K562 (cell line): ENCODE data around the gene EIF5. TPM values are rescaled to one million over a fixed set of nuclear protein-coding genes. Genes with fewer than 3 reads are reported as not detected.

Experiments
- CTBP1 ChIP-seq: fragments of 450-650 bp; IDR thresholded peaks from 2 replicates; pipeline ENCODE4 v1.6.1; 2016; ENCODE audit warnings: borderline replicate concordance
- HDAC6 ChIP-seq: IDR thresholded peaks from 2 replicates; pipeline ENCODE4 v1.6.1; 2012; ENCODE audit warnings: low read depth, mild to moderate bottlenecking, control low read depth, inconsistent platforms, low read length, moderate library complexity
- HNRNPL ChIP-seq: fragments of 200-400 bp; formaldehyde crosslinking; IDR thresholded peaks from 2 replicates; pipeline ENCODE4 v1.6.1; 2017; ENCODE audit warnings: low read depth, mild to moderate bottlenecking, low read length
- HSF4 ChIP-seq: fragments of 250-450 bp; sonication (Bioruptor Pico); IDR thresholded peaks from 2 replicates; pipeline ENCODE4 v2.1.2; 2022; ENCODE audit warnings: mild to moderate bottlenecking, moderate library complexity, borderline replicate concordance
- KDM1A ChIP-seq, 2 experiments: fragments of 450-650 bp; IDR thresholded peaks; 2 replicates each; pipeline ENCODE4 v1.6.1; 2016; ENCODE audit warnings: mild to moderate bottlenecking in 2 of 2
- KLF16 ChIP-seq: IDR thresholded peaks from 2 replicates; pipeline ENCODE4 v1.6.1; 2016; ENCODE audit warnings: antibody characterized with exemption
- MAFF ChIP-seq: IDR thresholded peaks from 2 replicates; pipeline ENCODE4 v1.6.1; 2012; ENCODE audit warnings: low read length, improper control_type of control experiment
- MAFG ChIP-seq: fragments of 450-650 bp; conservative IDR thresholded peaks from 2 replicates; pipeline ENCODE4 v1.6.1; 2016; ENCODE audit warnings: missing genetic modification characterization, missing compliant biosample characterization
- OTX1 ChIP-seq: fragments of 450-650 bp; formaldehyde crosslinking; IDR thresholded peaks from 2 replicates; pipeline ENCODE4 v1.4.0; 2022; ENCODE audit warnings: mild to moderate bottlenecking
- POLR2AphosphoS2 ChIP-seq: IDR thresholded peaks from 2 replicates; pipeline ENCODE4 v1.6.1; 2012; ENCODE audit warnings: low read length, improper control_type of control experiment
- RAD51 ChIP-seq: fragments of 450-650 bp; IDR thresholded peaks from 2 replicates; pipeline ENCODE4 v1.7.1; 2016; ENCODE audit warnings: low read depth, mild to moderate bottlenecking, borderline replicate concordance
- RBBP5 ChIP-seq: fragments of 200-600 bp; sonication (generic); IDR thresholded peaks from 2 replicates; pipeline ENCODE4 v1.6.1; 2012; ENCODE audit warnings: borderline replicate concordance, mild to moderate bottlenecking, low read length, control low read depth, inconsistent platforms; ENCODE audit not compliant: insufficient read depth, poor library complexity, severe bottlenecking
- RBM25 ChIP-seq: fragments of 200-400 bp; formaldehyde crosslinking; IDR thresholded peaks from 2 replicates; pipeline ENCODE4 v1.6.1; 2018; ENCODE audit warnings: low read length, low read depth, moderate library complexity; ENCODE audit not compliant: severe bottlenecking
- TAF1 ChIP-seq: IDR thresholded peaks from 2 replicates; pipeline ENCODE4 v1.6.1; 2011; ENCODE audit warnings: mild to moderate bottlenecking, low read length, moderate library complexity; ENCODE audit not compliant: insufficient read depth, control insufficient read depth, severe bottlenecking; ENCODE audit errors: extremely low read depth
- TAL1 ChIP-seq: fragments of 450-650 bp; IDR thresholded peaks from 2 replicates; pipeline ENCODE4 v1.6.1; 2016; ENCODE audit warnings: mild to moderate bottlenecking
- XRCC3 ChIP-seq: fragments of 450-650 bp; IDR thresholded peaks from 2 replicates; pipeline ENCODE4 v1.6.1; 2017; ENCODE audit warnings: mild to moderate bottlenecking, moderate library complexity
- YY1 ChIP-seq, 3 experiments: IDR thresholded peaks; 2 replicates each; pipeline ENCODE4 v1.6.1; 2011; ENCODE audit warnings: low read length in 2 of 3, mild to moderate bottlenecking in 2 of 3, moderate library complexity in 2 of 3, borderline replicate concordance in 1 of 3, control low read depth in 1 of 3, low read depth in 1 of 3; ENCODE audit not compliant: insufficient read depth in 3 of 3, insufficient replicate concordance in 2 of 3, control insufficient read depth in 1 of 3, insufficient read length in 1 of 3; ENCODE audit errors: extremely low read depth in 1 of 3
- ZBTB1 ChIP-seq: sonication (generic); formaldehyde crosslinking; IDR thresholded peaks from 2 replicates; pipeline ENCODE4 v1.8.1; 2023; ENCODE audit warnings: missing genetic modification reagents, low read depth, mild to moderate bottlenecking, borderline replicate concordance
- ZFP30 ChIP-seq: fragments of 250-450 bp; sonication (Bioruptor Pico); IDR thresholded peaks from 2 replicates; pipeline ENCODE4 v1.8.0; 2022; ENCODE audit warnings: moderate library complexity, mild to moderate bottlenecking, inconsistent platforms, borderline replicate concordance
- ZNF146 ChIP-seq: IDR thresholded peaks from one replicate; pipeline ENCODE4 v1.6.1; 2018; ENCODE audit warnings: missing compliant biosample characterization; ENCODE audit not compliant: unreplicated experiment
- ZNF217 ChIP-seq: sonication (generic); formaldehyde crosslinking; IDR thresholded peaks from 2 replicates; pipeline ENCODE4 v1.8.0; 2022; ENCODE audit warnings: mild to moderate bottlenecking, missing genetic modification reagents
- ZNF445 ChIP-seq: fragments of 250-450 bp; sonication (Bioruptor Pico); IDR thresholded peaks from 2 replicates; pipeline ENCODE4 v1.4.0; 2020; ENCODE audit warnings: low read depth, mild to moderate bottlenecking, moderate library complexity
- ZNF76 ChIP-seq: fragments of 250-450 bp; sonication (Bioruptor Pico); IDR thresholded peaks from 2 replicates; pipeline ENCODE4 v1.4.0; 2020; ENCODE audit warnings: mild to moderate bottlenecking, moderate library complexity, borderline replicate concordance
- ZNF764 ChIP-seq: fragments of 250-450 bp; sonication (Bioruptor Pico); IDR thresholded peaks from 2 replicates; pipeline ENCODE4 v1.4.0; 2020; ENCODE audit warnings: low read depth, mild to moderate bottlenecking, moderate library complexity
- ZNF780A ChIP-seq: fragments of 250-450 bp; sonication (Bioruptor Pico); IDR thresholded peaks from 2 replicates; pipeline ENCODE4 v1.5.0; 2021; ENCODE audit warnings: mild to moderate bottlenecking
- polyA plus RNA-seq, 8 experiments: library from polyadenylated mRNA; depleted of rRNA in 4 of 8; stranded (reverse) in 5 of 8; unstranded in 3 of 8; fragments of >200 nt; fragmentation: Nextera tagmentation in 2 of 8; fragmentation: Illumina TruSeq in 1 of 8; extraction: Ambion mirVana in 2 of 8; extraction: Trizol in 1 of 8; gene quantifications; 2 replicates each; pipeline versions ENCODE4 v1.2.1 to v1.2.3, GENCODE V29; 2011 to 2014; ENCODE audit warnings: inconsistent platforms in 1 of 8, missing spikeins in 1 of 8
- total RNA-seq, 7 experiments: library from RNA; depleted of rRNA in 6 of 7; stranded (reverse); fragments of >200 nt in 6 of 7; fragmentation: Illumina TruSeq in 2 of 7; extraction: Trizol in 2 of 7; gene quantifications; 2 replicates each; pipeline versions ENCODE4 v1.2.1 to v1.2.3, GENCODE V29; 2011 to 2021; ENCODE audit warnings: low replicate concordance in 1 of 7
- TF ChIP-seq, protein P1 (sequence below): fragments of 450-650 bp; formaldehyde crosslinking; conservative IDR thresholded peaks from 2 replicates; pipeline ENCODE4 v1.4.0; 2022; ENCODE audit warnings: mild to moderate bottlenecking, missing genetic modification characterization
- TF ChIP-seq, protein P2 (sequence below): sonication (generic); formaldehyde crosslinking; IDR thresholded peaks from 2 replicates; pipeline ENCODE4 v1.8.1; 2023; ENCODE audit warnings: mild to moderate bottlenecking, missing genetic modification reagents, moderate library complexity

The EIF5 gene
- total and polyA plus RNA-seq, 9 of the 15 experiments (the other 6 are each of a cell fraction or from before 2014, with no cell fraction given), result 92.7 to 442 (median 190) TPM

DNA sequence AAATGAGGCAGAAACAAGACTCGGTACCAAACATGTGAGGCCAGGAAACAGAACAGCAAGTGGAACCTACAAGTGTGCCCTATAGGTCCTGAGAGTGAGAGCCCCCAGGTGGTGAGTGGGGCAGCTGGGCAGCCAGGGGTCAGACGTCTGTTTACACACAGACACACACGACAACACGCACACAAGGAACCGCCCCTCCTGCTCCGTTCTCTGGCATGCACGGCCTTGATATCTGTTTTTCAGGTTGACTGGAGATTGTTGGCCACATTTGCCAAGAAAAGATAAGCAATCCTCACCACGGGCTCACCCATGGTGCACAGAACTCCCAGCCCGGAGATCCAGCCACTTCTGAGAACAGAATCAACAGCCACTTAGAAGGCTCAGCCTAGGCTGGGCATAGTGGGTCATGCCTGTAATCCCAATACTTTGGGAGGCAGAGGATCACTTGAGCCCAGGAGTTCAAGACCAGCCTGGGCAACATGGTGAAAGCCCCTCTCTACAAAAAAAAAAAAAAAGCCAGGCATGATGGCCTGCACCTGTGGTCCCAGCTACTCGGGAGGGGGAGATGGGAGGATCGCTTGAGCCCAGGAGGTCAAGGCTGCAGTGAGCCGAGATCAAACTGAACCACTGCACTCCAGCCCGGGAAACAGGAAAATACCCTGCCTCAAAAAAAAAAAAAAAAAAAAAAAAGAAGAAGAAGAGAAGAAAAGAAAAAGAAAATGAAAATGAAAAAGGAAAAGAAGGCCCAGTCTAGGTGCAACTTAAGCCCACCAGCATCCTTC lies 19.4 kb upstream of the EIF5 start (continued):
- no peak for TF ChIP-seq ZNF764 (CRISPR knock-in tag)
- no peak for TF ChIP-seq ZNF76 (CRISPR knock-in tag)
- no peak for TF ChIP-seq HDAC6
- no peak for TF ChIP-seq RBM25
- TF ChIP-seq RBBP5, result no peak
- TF ChIP-seq ZBTB1 (CRISPR knock-in tag), result no peak
- TF ChIP-seq YY1 (IDR thresholded peaks at IDR 0.05; ENCODE audit: borderline replicate concordance in 1 of 3, control insufficient read depth in 1 of 3, extremely low read depth in 1 of 3, insufficient read depth in 3 of 3, insufficient read length in 1 of 3, insufficient replicate concordance in 2 of 3, low read depth in 1 of 3, low read length in 2 of 3), result no peak
- TF ChIP-seq, protein P1, sequence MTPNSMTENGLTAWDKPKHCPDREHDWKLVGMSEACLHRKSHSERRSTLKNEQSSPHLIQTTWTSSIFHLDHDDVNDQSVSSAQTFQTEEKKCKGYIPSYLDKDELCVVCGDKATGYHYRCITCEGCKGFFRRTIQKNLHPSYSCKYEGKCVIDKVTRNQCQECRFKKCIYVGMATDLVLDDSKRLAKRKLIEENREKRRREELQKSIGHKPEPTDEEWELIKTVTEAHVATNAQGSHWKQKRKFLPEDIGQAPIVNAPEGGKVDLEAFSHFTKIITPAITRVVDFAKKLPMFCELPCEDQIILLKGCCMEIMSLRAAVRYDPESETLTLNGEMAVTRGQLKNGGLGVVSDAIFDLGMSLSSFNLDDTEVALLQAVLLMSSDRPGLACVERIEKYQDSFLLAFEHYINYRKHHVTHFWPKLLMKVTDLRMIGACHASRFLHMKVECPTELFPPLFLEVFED, result no peak
- TF ChIP-seq ZFP30, result no peak
- no peak for TF ChIP-seq ZNF146 (CRISPR knock-in tag)
- no peak for TF ChIP-seq ZNF780A (CRISPR knock-in tag)
- TF ChIP-seq OTX1 (CRISPR knock-in tag), result no peak
- TF ChIP-seq TAF1, result no peak
- TF ChIP-seq, protein P2, sequence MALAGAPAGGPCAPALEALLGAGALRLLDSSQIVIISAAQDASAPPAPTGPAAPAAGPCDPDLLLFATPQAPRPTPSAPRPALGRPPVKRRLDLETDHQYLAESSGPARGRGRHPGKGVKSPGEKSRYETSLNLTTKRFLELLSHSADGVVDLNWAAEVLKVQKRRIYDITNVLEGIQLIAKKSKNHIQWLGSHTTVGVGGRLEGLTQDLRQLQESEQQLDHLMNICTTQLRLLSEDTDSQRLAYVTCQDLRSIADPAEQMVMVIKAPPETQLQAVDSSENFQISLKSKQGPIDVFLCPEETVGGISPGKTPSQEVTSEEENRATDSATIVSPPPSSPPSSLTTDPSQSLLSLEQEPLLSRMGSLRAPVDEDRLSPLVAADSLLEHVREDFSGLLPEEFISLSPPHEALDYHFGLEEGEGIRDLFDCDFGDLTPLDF (CRISPR knock-in tag), result no peak
- peak; percentile 85 for TF ChIP-seq TAL1
- no peak for TF ChIP-seq MAFF
- TF ChIP-seq HNRNPL, result peak; percentile 82; the same call in 1 of the 2 replicates
- TF ChIP-seq KDM1A (IDR thresholded peaks at IDR 0.05), result peak; percentile 21 to 38; a peak in 1 of 4 replicates
- TF ChIP-seq HSF4 (CRISPR knock-in tag), result no peak
- peak; percentile 79 for TF ChIP-seq CTBP1
- TF ChIP-seq POLR2AphosphoS2, result no peak
- TF ChIP-seq ZNF217 (CRISPR knock-in tag), result no peak
- TF ChIP-seq RAD51, result no peak
- TF ChIP-seq ZNF445 (CRISPR knock-in tag), result no peak
- TF ChIP-seq KLF16, result peak; percentile 77
- no peak for TF ChIP-seq MAFG (tag)
- no peak for TF ChIP-seq XRCC3
